NB4 (cell line): ENCODE measurements around the gene SMIM36.

Experiments
- DNase-seq: peaks from one replicate; pipeline ENCODE4 v3.0.0; 2010; ENCODE audit warnings: low read depth
- H3K4me3 ChIP-seq: one replicate; pipeline ENCODE4 v1.5.1; 2011; ENCODE audit warnings: mild to moderate bottlenecking, low read depth, low read length, moderate library complexity
- MAX ChIP-seq: IDR thresholded peaks from 2 replicates; pipeline ENCODE4 v1.6.1; 2011; ENCODE audit warnings: low read depth, low read length
- MYC ChIP-seq: IDR thresholded peaks from 2 replicates; pipeline ENCODE4 v1.6.1; 2011; ENCODE audit warnings: low read depth, low read length
- POLR2A ChIP-seq: IDR thresholded peaks from 2 replicates; pipeline ENCODE4 v1.6.1; 2011; ENCODE audit warnings: mild to moderate bottlenecking; ENCODE audit not compliant: insufficient read length; ENCODE audit errors: extremely low read depth
- TF ChIP-seq, protein P1 (sequence below): IDR thresholded peaks from one replicate; pipeline ENCODE4 v1.5.1; 2012; ENCODE audit warnings: low read depth, low read length

The SMIM36 gene

GRCh38 chr17:55413825-55414489 lies 97.3 kb downstream of the SMIM36 start:
- TF ChIP-seq POLR2A: no peak
- TF ChIP-seq MAX: no peak
- no peak for TF ChIP-seq MYC
- TF ChIP-seq, protein P1, sequence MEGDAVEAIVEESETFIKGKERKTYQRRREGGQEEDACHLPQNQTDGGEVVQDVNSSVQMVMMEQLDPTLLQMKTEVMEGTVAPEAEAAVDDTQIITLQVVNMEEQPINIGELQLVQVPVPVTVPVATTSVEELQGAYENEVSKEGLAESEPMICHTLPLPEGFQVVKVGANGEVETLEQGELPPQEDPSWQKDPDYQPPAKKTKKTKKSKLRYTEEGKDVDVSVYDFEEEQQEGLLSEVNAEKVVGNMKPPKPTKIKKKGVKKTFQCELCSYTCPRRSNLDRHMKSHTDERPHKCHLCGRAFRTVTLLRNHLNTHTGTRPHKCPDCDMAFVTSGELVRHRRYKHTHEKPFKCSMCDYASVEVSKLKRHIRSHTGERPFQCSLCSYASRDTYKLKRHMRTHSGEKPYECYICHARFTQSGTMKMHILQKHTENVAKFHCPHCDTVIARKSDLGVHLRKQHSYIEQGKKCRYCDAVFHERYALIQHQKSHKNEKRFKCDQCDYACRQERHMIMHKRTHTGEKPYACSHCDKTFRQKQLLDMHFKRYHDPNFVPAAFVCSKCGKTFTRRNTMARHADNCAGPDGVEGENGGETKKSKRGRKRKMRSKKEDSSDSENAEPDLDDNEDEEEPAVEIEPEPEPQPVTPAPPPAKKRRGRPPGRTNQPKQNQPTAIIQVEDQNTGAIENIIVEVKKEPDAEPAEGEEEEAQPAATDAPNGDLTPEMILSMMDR: no peak
- no peak for DNase-seq
- no peak overlapping the region for H3K4me3 ChIP-seq

DNA sequence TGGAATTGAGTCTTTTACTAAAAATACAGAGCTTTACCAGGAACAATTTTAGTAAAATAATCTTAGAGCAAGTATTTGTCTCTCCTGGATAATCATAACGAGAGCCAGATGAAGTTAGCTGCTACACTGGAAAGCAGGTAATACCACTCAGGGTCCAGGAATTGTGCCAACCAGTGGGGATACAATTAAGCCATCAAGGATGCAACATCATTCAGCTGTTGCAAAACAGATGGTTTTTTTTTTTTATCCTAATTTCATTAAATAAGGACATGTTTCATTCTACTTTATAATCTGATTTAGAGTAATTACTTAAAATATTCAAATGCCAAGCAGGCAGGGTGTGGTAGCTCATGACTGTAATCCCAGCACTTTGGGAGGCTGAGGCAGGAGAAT lies 99.8 kb downstream of the SMIM36 start:
- DNase-seq: no peak

DNA sequence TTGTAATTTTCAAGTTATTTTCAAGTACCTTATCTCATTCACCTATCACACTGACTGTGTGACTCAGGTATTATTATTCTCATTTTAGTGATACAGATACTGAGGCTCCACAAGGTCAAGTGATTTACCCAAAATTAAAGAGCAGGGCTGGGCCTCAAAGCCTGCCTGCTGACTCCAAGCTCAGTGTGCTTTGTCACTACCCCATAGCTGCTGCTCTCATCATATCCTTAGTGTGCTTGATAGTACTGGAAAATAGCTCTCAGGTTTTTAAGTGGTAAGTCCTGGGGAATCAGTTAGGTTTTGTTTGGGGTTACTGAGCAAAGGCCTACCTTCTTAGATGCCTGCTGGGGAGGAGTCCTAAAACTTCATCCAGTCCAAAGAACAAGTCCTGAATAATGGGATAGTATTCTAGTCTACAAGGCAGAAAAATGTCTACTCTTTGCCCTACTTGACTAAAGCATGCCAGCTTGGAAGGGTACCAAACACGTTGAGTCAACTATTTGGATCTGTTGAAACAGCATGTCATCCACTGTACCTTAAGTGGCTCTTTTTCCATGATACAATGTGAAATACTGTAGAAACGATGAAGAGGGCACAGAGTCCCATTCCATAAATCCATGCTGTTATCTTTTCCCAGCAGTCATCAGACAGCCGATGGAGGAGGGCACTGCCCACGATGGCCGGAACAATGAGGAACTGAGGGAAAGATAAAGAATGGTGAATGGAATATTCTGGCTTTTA lies 100.4 kb downstream of the SMIM36 start:
- no peak overlapping the region for H3K4me3 ChIP-seq
- TF ChIP-seq POLR2A: no peak
- TF ChIP-seq MYC: no peak
- TF ChIP-seq, protein P1: no peak
- TF ChIP-seq MAX: no peak
- no peak for DNase-seq

More for the DNA sequence above, 99.8 kb downstream of the SMIM36 start:
- TF ChIP-seq MYC (no peak), MAX (no peak), POLR2A (no peak)
- TF ChIP-seq, protein P1: no peak
- no peak overlapping the region for H3K4me3 ChIP-seq

GRCh38 chr17:55409030-55409800 lies 102.0 kb downstream of the SMIM36 start:
- no peak for TF ChIP-seq MYC
- TF ChIP-seq, protein P1: no peak
- no peak for TF ChIP-seq POLR2A
- TF ChIP-seq MAX: no peak
- no peak overlapping the region for H3K4me3 ChIP-seq
- DNase-seq: no peak

GRCh38 chr17:55407641-55408566 lies 103.3 kb downstream of the SMIM36 start:
- no peak for DNase-seq
- no peak overlapping the region for H3K4me3 ChIP-seq
- TF ChIP-seq MYC (no peak), POLR2A (no peak), MAX (no peak)
- TF ChIP-seq, protein P1: no peak
